ENCODE measurements around the gene GRK2. TPM values are rescaled to one million over a fixed set of nuclear protein-coding genes. Genes with fewer than 3 reads are reported as not detected.

Gene GRK2
- total and polyA plus RNA-seq, 2 of the 13 experiments (the other 11 are each of a cell fraction or from before 2014, with no cell fraction given), result 31.3 to 42.4 TPM

DNA sequence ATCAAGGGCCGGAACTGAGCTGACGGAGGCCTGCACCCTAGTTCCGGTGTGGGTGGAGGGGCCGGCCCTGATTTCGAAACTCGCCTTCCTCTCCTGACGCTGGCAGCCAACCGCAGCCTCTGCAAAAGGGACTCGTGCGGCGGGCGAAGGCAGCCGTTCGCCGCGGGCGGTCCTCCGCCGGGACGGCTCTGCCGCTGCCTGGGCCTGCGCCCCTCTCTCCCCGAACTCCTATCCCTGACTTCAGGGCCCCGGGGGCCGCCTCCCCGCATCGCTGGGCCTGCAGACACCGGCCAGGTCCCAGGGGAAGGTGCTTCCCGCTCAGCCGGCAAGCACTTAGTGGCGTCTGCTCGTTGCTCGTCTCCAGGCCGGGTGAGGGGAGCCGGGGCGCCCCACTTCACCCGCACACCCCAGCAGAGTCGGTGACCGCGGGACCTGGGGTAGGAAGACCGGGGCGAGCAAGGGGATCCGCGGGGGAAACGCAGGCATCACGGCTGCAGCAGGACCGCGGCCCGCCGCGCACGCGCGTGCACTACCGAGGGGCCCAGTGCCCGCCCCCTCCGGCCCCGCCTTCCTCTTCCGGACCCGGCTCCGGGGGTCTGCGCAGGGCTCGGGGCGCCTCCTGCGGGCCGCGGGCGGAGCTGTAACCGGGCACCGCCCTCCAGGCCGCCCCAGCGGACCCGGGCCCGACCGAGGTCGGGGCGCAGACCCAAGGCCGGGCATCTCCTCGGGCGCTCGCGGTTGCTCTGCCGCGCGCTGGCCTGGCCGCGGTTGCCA is 22.4 kb downstream of the GRK2 start (continued):
- TF ChIP-seq, protein P1, sequence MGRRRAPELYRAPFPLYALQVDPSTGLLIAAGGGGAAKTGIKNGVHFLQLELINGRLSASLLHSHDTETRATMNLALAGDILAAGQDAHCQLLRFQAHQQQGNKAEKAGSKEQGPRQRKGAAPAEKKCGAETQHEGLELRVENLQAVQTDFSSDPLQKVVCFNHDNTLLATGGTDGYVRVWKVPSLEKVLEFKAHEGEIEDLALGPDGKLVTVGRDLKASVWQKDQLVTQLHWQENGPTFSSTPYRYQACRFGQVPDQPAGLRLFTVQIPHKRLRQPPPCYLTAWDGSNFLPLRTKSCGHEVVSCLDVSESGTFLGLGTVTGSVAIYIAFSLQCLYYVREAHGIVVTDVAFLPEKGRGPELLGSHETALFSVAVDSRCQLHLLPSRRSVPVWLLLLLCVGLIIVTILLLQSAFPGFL (CRISPR knock-in tag; IDR thresholded peaks at IDR 0.05), result peak; percentile 89
- TF ChIP-seq NFATC3 (CRISPR knock-in tag; IDR thresholded peaks at IDR 0.05) (peak; percentile 66; the same call in 1 of the 2 replicates), SALL1 (CRISPR knock-in tag; IDR thresholded peaks at IDR 0.05) (peak; percentile 70), LCORL (IDR thresholded peaks at IDR 0.05) (no peak), LCORL (CRISPR knock-in tag; IDR thresholded peaks at IDR 0.05) (peak; percentile 69), AKNA (CRISPR knock-in tag; IDR thresholded peaks at IDR 0.05; ENCODE audit: borderline replicate concordance) (0 out of 2 replicates have a peak, but pooled peaks have one; percentile 31), ZNF343 (CRISPR knock-in tag; IDR thresholded peaks at IDR 0.05) (peak; percentile 69; the same call in 1 of the 2 replicates), ZNF44 (CRISPR knock-in tag; IDR thresholded peaks at IDR 0.05) (peak; percentile 49; the same call in 1 of the 2 replicates), ZNF780A (CRISPR knock-in tag; IDR thresholded peaks at IDR 0.05) (0 out of 2 replicates have a peak, but pooled peaks have one; percentile 58), ZSCAN25 (CRISPR knock-in tag; IDR thresholded peaks at IDR 0.05) (peak; percentile 37; the same call in 1 of the 2 replicates), KLF13 (CRISPR knock-in tag; IDR thresholded peaks at IDR 0.05) (peak; percentile 97), NONO (IDR thresholded peaks at IDR 0.05) (no peak), NONO (CRISPR knock-in tag; conservative IDR thresholded peaks at IDR 0.05) (peak; percentile 86), TAF1 (CRISPR knock-in tag; IDR thresholded peaks at IDR 0.05) (peak; percentile 84)
- TF ChIP-seq, protein P2, sequence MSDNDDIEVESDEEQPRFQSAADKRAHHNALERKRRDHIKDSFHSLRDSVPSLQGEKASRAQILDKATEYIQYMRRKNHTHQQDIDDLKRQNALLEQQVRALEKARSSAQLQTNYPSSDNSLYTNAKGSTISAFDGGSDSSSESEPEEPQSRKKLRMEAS (IDR thresholded peaks at IDR 0.05), result peak; percentile 76
- TF ChIP-seq, protein P3, sequence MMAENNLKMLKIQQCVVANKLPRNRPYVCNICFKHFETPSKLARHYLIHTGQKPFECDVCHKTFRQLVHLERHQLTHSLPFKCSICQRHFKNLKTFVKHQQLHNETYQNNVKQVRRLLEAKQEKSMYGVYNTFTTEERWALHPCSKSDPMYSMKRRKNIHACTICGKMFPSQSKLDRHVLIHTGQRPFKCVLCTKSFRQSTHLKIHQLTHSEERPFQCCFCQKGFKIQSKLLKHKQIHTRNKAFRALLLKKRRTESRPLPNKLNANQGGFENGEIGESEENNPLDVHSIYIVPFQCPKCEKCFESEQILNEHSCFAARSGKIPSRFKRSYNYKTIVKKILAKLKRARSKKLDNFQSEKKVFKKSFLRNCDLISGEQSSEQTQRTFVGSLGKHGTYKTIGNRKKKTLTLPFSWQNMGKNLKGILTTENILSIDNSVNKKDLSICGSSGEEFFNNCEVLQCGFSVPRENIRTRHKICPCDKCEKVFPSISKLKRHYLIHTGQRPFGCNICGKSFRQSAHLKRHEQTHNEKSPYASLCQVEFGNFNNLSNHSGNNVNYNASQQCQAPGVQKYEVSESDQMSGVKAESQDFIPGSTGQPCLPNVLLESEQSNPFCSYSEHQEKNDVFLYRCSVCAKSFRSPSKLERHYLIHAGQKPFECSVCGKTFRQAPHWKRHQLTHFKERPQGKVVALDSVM (CRISPR knock-in tag; IDR thresholded peaks at IDR 0.05), result peak; percentile 55; the same call in 1 of the 2 replicates
- TF ChIP-seq, protein P4, sequence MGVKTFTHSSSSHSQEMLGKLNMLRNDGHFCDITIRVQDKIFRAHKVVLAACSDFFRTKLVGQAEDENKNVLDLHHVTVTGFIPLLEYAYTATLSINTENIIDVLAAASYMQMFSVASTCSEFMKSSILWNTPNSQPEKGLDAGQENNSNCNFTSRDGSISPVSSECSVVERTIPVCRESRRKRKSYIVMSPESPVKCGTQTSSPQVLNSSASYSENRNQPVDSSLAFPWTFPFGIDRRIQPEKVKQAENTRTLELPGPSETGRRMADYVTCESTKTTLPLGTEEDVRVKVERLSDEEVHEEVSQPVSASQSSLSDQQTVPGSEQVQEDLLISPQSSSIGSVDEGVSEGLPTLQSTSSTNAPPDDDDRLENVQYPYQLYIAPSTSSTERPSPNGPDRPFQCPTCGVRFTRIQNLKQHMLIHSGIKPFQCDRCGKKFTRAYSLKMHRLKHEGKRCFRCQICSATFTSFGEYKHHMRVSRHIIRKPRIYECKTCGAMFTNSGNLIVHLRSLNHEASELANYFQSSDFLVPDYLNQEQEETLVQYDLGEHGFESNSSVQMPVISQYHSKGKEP (CRISPR knock-in tag; IDR thresholded peaks at IDR 0.05), result no peak

Measured in HepG2 (cell line).